ENCODE measurements around the gene ASAP2.

DNA sequence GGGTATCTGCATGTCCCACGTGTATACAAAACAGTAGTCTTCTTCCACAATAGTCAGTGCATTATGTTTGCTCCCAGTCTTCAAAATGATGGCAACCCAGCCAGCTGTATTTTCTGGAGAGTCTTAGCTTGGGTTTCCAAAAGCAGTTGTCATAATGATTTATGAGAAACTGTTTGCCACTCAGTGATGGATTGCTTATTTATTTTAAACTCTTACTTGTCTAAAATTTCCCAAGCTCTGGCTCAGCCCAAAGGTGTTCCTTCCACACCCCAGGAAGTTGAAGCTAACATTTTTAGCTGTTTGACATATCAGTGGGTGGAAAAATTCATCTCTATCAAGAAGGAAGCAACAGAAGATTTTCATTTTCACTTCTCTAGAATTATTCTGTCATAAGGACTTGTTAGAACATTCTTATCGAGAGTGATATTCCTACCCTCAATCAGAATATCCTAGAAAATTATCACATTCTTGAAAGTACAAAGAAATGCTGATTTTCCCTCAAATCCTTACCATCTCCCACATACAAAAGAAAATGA is 78.8 kb downstream of the ASAP2 start:
- no peak for TF ChIP-seq CTCF (IDR thresholded peaks at IDR 0.05; ENCODE audit: borderline replicate concordance, extremely low read depth, low read length, poor library complexity, severe bottlenecking)
- no peak for TF ChIP-seq EZH2 (IDR thresholded peaks at IDR 0.05; ENCODE audit: borderline replicate concordance, low read depth, low read length, severe bottlenecking)
